HepG2 (cell line): ENCODE measurements around the gene NLRP14. TPM values are rescaled to one million over a fixed set of nuclear protein-coding genes. Genes with fewer than 3 reads are reported as not detected.

Experiments used
- ATAC-seq: fragments of 200-7000 bp; cut with Tn5 transposase; 3 replicates; pipeline ENCODE4 v1.9.1; 2020; ENCODE audit warnings: mild to moderate bottlenecking, moderate library complexity
- BruUV-seq: library from RNA; stranded (reverse); fragments of 400-500 nt; replicated peaks from 2 replicates; lab custom pipeline; 2021; lab: Mats Ljungman, UMichigan
- CTCF ChIA-PET: fragments of 300-600 bp; formaldehyde crosslinking; extraction: SDS; loops from one replicate; lab custom pipeline; 2021; ENCODE audit warnings: low total read pairs, inconsistent platforms, low intra/inter-chr PET ratio; lab: Yijun Ruan, JAX
- POLR2A ChIA-PET: fragments of 350-600 bp; sonication (Branson Sonifier 250); formaldehyde crosslinking; loops from one replicate; lab custom pipeline; 2020; ENCODE audit warnings: antibody characterized with exemption, inconsistent platforms; lab: Yijun Ruan, JAX
- DNase-seq: peaks from one replicate; pipeline ENCODE4 v3.0.0-alpha.2; 2015; ENCODE audit warnings: low spot score
- FAIRE-seq: peaks from 3 replicates; lab custom pipeline; 2011; peaks lifted over from hg19 to GRCh38; lab: Jason Lieb, UNC
- H2AFZ ChIP-seq: one replicate; pipeline ENCODE4 v1.6.1; 2011; ENCODE audit warnings: low read length, inconsistent platforms
- H3K27ac ChIP-seq: fragments of 300-600 bp; 3 replicates; pipeline ENCODE4 v1.8.0; 2011; ENCODE audit warnings: mixed run types, mild to moderate bottlenecking, mixed read lengths, low read length, inconsistent platforms; ENCODE audit not compliant: insufficient read depth; ENCODE audit errors: extremely low read length
- H3K27me3 ChIP-seq, 2 experiments: fragments of 200-600 bp in 1 of 2; 2 replicates in 1 of 2; 3 replicates in 1 of 2; pipeline versions ENCODE4 v1.6.0 to v1.8.0; 2011; ENCODE audit warnings: low read length in 2 of 2, mild to moderate bottlenecking in 2 of 2, moderate library complexity in 2 of 2, inconsistent platforms in 1 of 2; ENCODE audit not compliant: insufficient read depth in 2 of 2, control insufficient read depth in 1 of 2
- H3K36me3 ChIP-seq, 2 experiments: fragments of 200-600 bp in 1 of 2; replicated peaks in 1 of 2; 2 replicates in 1 of 2; 3 replicates in 1 of 2; pipeline versions ENCODE4 v1.5.1 to v1.8.0; 2011; ENCODE audit warnings: low read length in 2 of 2, inconsistent platforms in 1 of 2; ENCODE audit not compliant: insufficient read depth in 2 of 2, control insufficient read depth in 1 of 2
- H3K4me1 ChIP-seq: 2 replicates; pipeline ENCODE4 v1.5.1; 2012; ENCODE audit warnings: low read length, inconsistent platforms; ENCODE audit not compliant: insufficient read depth
- H3K4me2 ChIP-seq: 2 replicates; pipeline ENCODE4 v1.6.0; 2011; ENCODE audit warnings: low read depth, low read length, inconsistent platforms
- H3K4me3 ChIP-seq, 3 experiments: fragments of 200-600 bp in 1 of 3; sonication (generic), shearing (Covaris generic) in 1 of 3; replicated peaks in 1 of 3; 2 replicates each; pipeline ENCODE4 v1.5.1; 2011 to 2016; ENCODE audit warnings: low read length in 3 of 3, inconsistent platforms in 2 of 3, low read depth in 2 of 3, mild to moderate bottlenecking in 2 of 3, control low read depth in 1 of 3, mixed read lengths in 1 of 3; ENCODE audit not compliant: insufficient read depth in 1 of 3
- H3K79me2 ChIP-seq: one replicate; pipeline ENCODE4 v1.6.1; 2011; ENCODE audit warnings: low read length, inconsistent platforms; ENCODE audit not compliant: insufficient read depth
- H3K9ac ChIP-seq: 2 replicates; pipeline ENCODE4 v1.6.0; 2011; ENCODE audit warnings: mild to moderate bottlenecking, low read depth, low read length, inconsistent platforms; ENCODE audit not compliant: insufficient read depth
- H3K9me3 ChIP-seq: 2 replicates; pipeline ENCODE4 v1.5.1; 2012; ENCODE audit warnings: mild to moderate bottlenecking, low read length
- H4K20me1 ChIP-seq: 2 replicates; pipeline ENCODE4 v1.6.0; 2011; ENCODE audit warnings: inconsistent platforms, mild to moderate bottlenecking, low read length, moderate library complexity; ENCODE audit not compliant: insufficient read depth
- EHMT2 ChIP-seq: fragments of 200-600 bp; sonication (generic); IDR thresholded peaks from 2 replicates; pipeline ENCODE4 v1.7.0; 2017; ENCODE audit warnings: antibody characterized with exemption, low read depth, low read length, borderline replicate concordance
- GATAD1 ChIP-seq: IDR thresholded peaks from 2 replicates; pipeline ENCODE4 v1.6.1; 2016; ENCODE audit warnings: missing genetic modification reagents, missing compliant biosample characterization
- MIER2 ChIP-seq: IDR thresholded peaks from 2 replicates; pipeline ENCODE4 v1.6.1; 2016; ENCODE audit warnings: missing biosample characterization, missing genetic modification reagents
- MZF1 ChIP-seq: sonication (generic); formaldehyde crosslinking; IDR thresholded peaks from 2 replicates; pipeline ENCODE4 v1.8.1; 2023; ENCODE audit warnings: mild to moderate bottlenecking, missing genetic modification reagents, borderline replicate concordance
- REST ChIP-seq, 2 experiments: IDR thresholded peaks; 2 replicates each; pipeline ENCODE4 v1.6.1; 2011 to 2012; ENCODE audit warnings: low read length in 2 of 2, borderline replicate concordance in 1 of 2, low read depth in 1 of 2, mild to moderate bottlenecking in 1 of 2, moderate library complexity in 1 of 2
- ZNF891 ChIP-seq: sonication (generic); formaldehyde crosslinking; IDR thresholded peaks from 2 replicates; pipeline ENCODE4 v1.5.0; 2020; ENCODE audit warnings: mild to moderate bottlenecking, missing genetic modification reagents
- WGBS: methylation state at CpG from one replicate; pipeline ENCODE4 v1.1.6; 2017; ENCODE audit warnings: low lambda C conversion rate; 5-methylcytosine and 5-hydroxymethylcytosine counted together
- in situ Hi-C: cut with HindIII; loops from 2 replicates; pipeline ENCODE4 v1.10.0; 2017; ENCODE audit warnings: low pct_unique_long_range_greater_than_20kb; ENCODE audit not compliant: extremely low pct_ligation_motif_present
- intact Hi-C: fragments of 100-400 bp; cut with micrococcal nuclease; formaldehyde crosslinking; loops from one replicate; pipeline ENCODE4 v1.10.0; 2022; ENCODE audit not compliant: unreplicated experiment
- polyA plus RNA-seq, 8 experiments: library from polyadenylated mRNA; depleted of rRNA in 3 of 8; stranded (reverse) in 7 of 8; unstranded in 1 of 8; fragments of >200 nt; fragmentation: Illumina TruSeq in 4 of 8; extraction: Trizol in 4 of 8; gene quantifications; 2 replicates each; pipeline versions ENCODE4 v1.2.1 to v1.2.3, GENCODE V29; 2011 to 2016; ENCODE audit warnings: low read depth in 4 of 8, missing spikeins in 1 of 8, mixed read lengths in 1 of 8; ENCODE audit not compliant: insufficient read depth in 1 of 8
- total RNA-seq, 5 experiments: library from RNA; depleted of rRNA; stranded (reverse); fragments of >200 nt; fragmentation: Illumina TruSeq; extraction: Trizol; gene quantifications; 2 replicates each; pipeline ENCODE4 v1.2.3, GENCODE V29; 2016; ENCODE audit warnings: low read depth in 1 of 5

The NLRP14 gene
- total and polyA plus RNA-seq, 2 of the 13 experiments (the other 11 are each of a cell fraction or from before 2014, with no cell fraction given): not detected

- 0 out of 5 replicates have a peak, but pooled peaks cover 0 to 2% of the 10 kb centered on the region in 2 experiments for H3K27me3 ChIP-seq
- POLR2A ChIA-PET: no interaction called here
- TF ChIP-seq GATAD1 (CRISPR knock-in tag) (no peak), MZF1 (CRISPR knock-in tag) (no peak)
- FAIRE-seq: no peak
- no peaks in the 10 kb centered on the region for H4K20me1 ChIP-seq
- H3K27ac ChIP-seq: no peak overlapping the region
- CTCF ChIA-PET: no interaction called here
- H3K9me3 ChIP-seq: no peaks in the 10 kb centered on the region
- no peaks in the 10 kb centered on the region for H3K79me2 ChIP-seq
- DNase-seq: no peak
- H3K4me2 ChIP-seq: no peak overlapping the region
- no peaks in the 10 kb centered on the region for H3K4me1 ChIP-seq
- no peak overlapping the region for H3K9ac ChIP-seq
- no peak overlapping the region for H3K4me3 ChIP-seq
- intact Hi-C loops: no loop called here
- no peak overlapping the region for H2AFZ ChIP-seq
- no TSS peak for BruUV-seq
- WGBS: 11% methylated on average over 4 of the region's 4 CpGs
- no peak for ATAC-seq
- no peaks in the 10 kb centered on the region for H3K36me3 ChIP-seq
- in situ Hi-C loops: no loop called here
Observed at GRCh38 chr11:7072401-7073028, 52.2 kb downstream of the NLRP14 start.

GRCh38 chr11:7077101-7077500, 56.8 kb downstream of the NLRP14 start:
- in situ Hi-C loops: no loop called here
- POLR2A ChIA-PET: no interaction called here
- BruUV-seq: no TSS peak

More at GRCh38 chr11:7077101-7077500, 56.8 kb downstream of the NLRP14 start:
- TF ChIP-seq REST (IDR thresholded peaks at IDR 0.05; ENCODE audit: borderline replicate concordance in 1 of 2, low read depth in 1 of 2, low read length in 2 of 2) (peak; percentile 56 to 92), MIER2 (CRISPR knock-in tag) (peak; percentile 87; the same call in 1 of the 2 replicates), EHMT2 (peak; percentile 53; the same call in 1 of the 2 replicates), ZNF891 (CRISPR knock-in tag) (no peak)
- DNase-seq: no peak
- no peak overlapping the region for H3K9ac ChIP-seq
- no peak for FAIRE-seq
- H2AFZ ChIP-seq: no peak overlapping the region
- H3K27ac ChIP-seq: no peak overlapping the region
- 19% methylated on average over 9 of the region's 16 CpGs for WGBS
- no peaks in the 10 kb centered on the region for H3K9me3 ChIP-seq
- H3K27me3 ChIP-seq: 0 out of 5 replicates have a peak, but pooled peaks cover 0 to 2% of the 10 kb centered on the region in 2 experiments
- no peak overlapping the region for H3K4me2 ChIP-seq
- H3K4me1 ChIP-seq: no peaks in the 10 kb centered on the region
- H3K36me3 ChIP-seq: no peaks in the 10 kb centered on the region
- intact Hi-C loops: no loop called here
- no peak for ATAC-seq
- no peaks in the 10 kb centered on the region for H4K20me1 ChIP-seq
- no peaks in the 10 kb centered on the region for H3K79me2 ChIP-seq
- CTCF ChIA-PET: no interaction called here
- H3K4me3 ChIP-seq: no peak overlapping the region
